ENCODE results near the gene COX7A2.

GRCh38 chr6:75234126-75234865, 9.3 kb downstream of the COX7A2 start:
- TF ChIP-seq CTCF (IDR thresholded peaks at IDR 0.05 in 8 of 11, conservative IDR thresholded peaks at IDR 0.05 in 3 of 11): no peak
- no peak for TF ChIP-seq POLR2A (IDR thresholded peaks at IDR 0.05)

Data from spleen (tissue), 7 donors.